GM23338 (cell line): ENCODE results near the gene FRMD4A. TPM values are rescaled to one million over a fixed set of nuclear protein-coding genes. Genes with fewer than 3 reads are reported as not detected.

Experiments
- ATAC-seq: fragments of 200-7000 bp; cut with Tn5 transposase; 3 replicates; pipeline ENCODE4 v1.9.1; 2020
- DNase-seq: peaks from one replicate; pipeline ENCODE4 v3.0.0-alpha.2; 2015; ENCODE audit warnings: low spot score
- H2AFZ ChIP-seq: fragments of 200-600 bp; sonication (generic); 2 replicates; pipeline ENCODE4 v1.8.0; 2016; ENCODE audit warnings: antibody characterized with exemption, mild to moderate bottlenecking, moderate library complexity
- H3F3A ChIP-seq: fragments of 200-600 bp; sonication (generic); replicated peaks from 2 replicates; pipeline ENCODE4 v1.8.0; 2017; ENCODE audit warnings: antibody characterized with exemption, mixed run types, low read depth
- H3K27ac ChIP-seq: fragments of 200-600 bp; sonication (generic); 2 replicates; pipeline ENCODE4 v1.6.1; 2016; ENCODE audit warnings: low read depth
- H3K27me3 ChIP-seq: fragments of 200-600 bp; sonication (generic); 2 replicates; pipeline ENCODE4 v1.8.0; 2016; ENCODE audit warnings: mild to moderate bottlenecking, mixed run types, moderate library complexity; ENCODE audit not compliant: insufficient read depth
- H3K36me3 ChIP-seq: fragments of 200-600 bp; sonication (generic); 2 replicates; pipeline ENCODE4 v1.8.0; 2016; ENCODE audit warnings: mild to moderate bottlenecking; ENCODE audit not compliant: insufficient read depth
- H3K4me1 ChIP-seq: fragments of 200-600 bp; sonication (generic); 2 replicates; pipeline ENCODE4 v1.8.0; 2016; ENCODE audit warnings: mild to moderate bottlenecking, moderate library complexity; ENCODE audit not compliant: insufficient read depth
- H3K4me2 ChIP-seq: fragments of 200-600 bp; sonication (generic); 2 replicates; pipeline ENCODE4 v1.7.1; 2017; ENCODE audit warnings: mixed run types
- H3K4me3 ChIP-seq: fragments of 200-600 bp; sonication (generic); 2 replicates; pipeline ENCODE4 v1.6.1; 2016; ENCODE audit warnings: mixed run types
- H3K79me2 ChIP-seq: fragments of 200-600 bp; sonication (generic); replicated peaks from 2 replicates; pipeline ENCODE4 v1.8.0; 2017; ENCODE audit warnings: mild to moderate bottlenecking; ENCODE audit not compliant: insufficient read depth
- H3K9me2 ChIP-seq: fragments of 200-600 bp; sonication (generic); 2 replicates; pipeline ENCODE4 v1.8.0; 2017; ENCODE audit not compliant: insufficient read depth
- H4K20me1 ChIP-seq: fragments of 200-600 bp; sonication (generic); replicated peaks from 2 replicates; pipeline ENCODE4 v1.8.0; 2017; ENCODE audit warnings: mild to moderate bottlenecking; ENCODE audit not compliant: insufficient read depth
- H3K27ac Mint-ChIP-seq: 2 replicates; pipeline ENCODE4 v1.8.0; 2020; ENCODE audit warnings: inconsistent platforms, mild to moderate bottlenecking, moderate library complexity, mixed read lengths
- H3K27me3 Mint-ChIP-seq: 3 replicates; pipeline ENCODE4 v1.8.0; 2022; ENCODE audit warnings: low read depth, mild to moderate bottlenecking, moderate library complexity, mixed read lengths, inconsistent platforms; ENCODE audit not compliant: insufficient read depth, poor library complexity
- H3K36me3 Mint-ChIP-seq: 3 replicates; pipeline ENCODE4 v1.8.0; 2021; ENCODE audit warnings: low read depth, mild to moderate bottlenecking, inconsistent platforms, moderate library complexity, mixed read lengths
- H3K4me1 Mint-ChIP-seq: 3 replicates; pipeline ENCODE4 v1.8.0; 2020; ENCODE audit warnings: mild to moderate bottlenecking, inconsistent platforms, mixed read lengths
- H3K4me3 Mint-ChIP-seq: 3 replicates; pipeline ENCODE4 v1.8.0; 2021; ENCODE audit warnings: moderate library complexity, mild to moderate bottlenecking, inconsistent platforms, mixed read lengths
- H3K9me3 Mint-ChIP-seq: 3 replicates; pipeline ENCODE4 v1.8.0; 2020; ENCODE audit warnings: moderate library complexity, mild to moderate bottlenecking, inconsistent platforms, mixed read lengths
- CREB1 ChIP-seq: fragments of 250-450 bp; sonication (Bioruptor Pico); IDR thresholded peaks from 2 replicates; pipeline ENCODE4 v1.5.0; 2020; ENCODE audit warnings: low read depth, mild to moderate bottlenecking, moderate library complexity
- ETS1 ChIP-seq: IDR thresholded peaks from 2 replicates; pipeline ENCODE4 v1.6.1; 2016; ENCODE audit warnings: antibody characterized with exemption
- EZH2 ChIP-seq: fragments of 200-600 bp; sonication (generic); IDR thresholded peaks from one replicate; pipeline ENCODE4 v1.8.0; 2017; ENCODE audit warnings: antibody characterized with exemption, mild to moderate bottlenecking, low read depth; ENCODE audit not compliant: unreplicated experiment
- EZH2phosphoT487 ChIP-seq: fragments of 200-600 bp; sonication (generic); IDR thresholded peaks from one replicate; pipeline ENCODE4 v1.8.1; 2018; ENCODE audit warnings: antibody characterized with exemption; ENCODE audit not compliant: unreplicated experiment
- JUNB ChIP-seq: IDR thresholded peaks from one replicate; pipeline ENCODE4 v1.6.1; 2016; ENCODE audit warnings: antibody characterized with exemption; ENCODE audit not compliant: unreplicated experiment
- NANOG ChIP-seq: IDR thresholded peaks from 2 replicates; pipeline ENCODE4 v1.6.1; 2016; ENCODE audit warnings: antibody characterized with exemption, borderline replicate concordance
- POLR2AphosphoS5 ChIP-seq: IDR thresholded peaks from 2 replicates; pipeline ENCODE4 v1.6.1; 2016; ENCODE audit warnings: antibody characterized with exemption, low read depth
- REST ChIP-seq: IDR thresholded peaks from one replicate; pipeline ENCODE4 v1.6.1; 2018; ENCODE audit warnings: antibody characterized with exemption; ENCODE audit not compliant: unreplicated experiment
- ZNF331 ChIP-seq: fragments of 250-450 bp; sonication (Bioruptor Pico); IDR thresholded peaks from 2 replicates; pipeline ENCODE4 v1.5.0; 2020; ENCODE audit warnings: low read depth, mild to moderate bottlenecking, moderate library complexity
- ZNF462 ChIP-seq: fragments of 250-450 bp; sonication (Bioruptor Pico); IDR thresholded peaks from 2 replicates; pipeline ENCODE4 v1.5.0; 2020; ENCODE audit warnings: mild to moderate bottlenecking, moderate library complexity
- polyA plus RNA-seq: library from polyadenylated mRNA; unstranded; fragments of >200 nt; fragmentation: Nextera tagmentation; extraction: Ambion mirVana; gene quantifications from 2 replicates; pipeline ENCODE4 v1.2.1, GENCODE V29; 2016
- total RNA-seq: library from RNA; depleted of rRNA; stranded (reverse); fragments of >200 nt; shearing (Covaris generic); gene quantifications from 2 replicates; pipeline ENCODE4 v1.2.3, GENCODE V29; 2014
- TF ChIP-seq, protein P1 (sequence below), 2 experiments: fragments of 200-600 bp in 1 of 2; sonication (generic) in 1 of 2; conservative IDR thresholded peaks; 2 replicates each; pipeline versions ENCODE4 v1.5.1 to v1.6.1; 2016 to 2017; ENCODE audit warnings: antibody characterized with exemption in 2 of 2, low read depth in 2 of 2, mild to moderate bottlenecking in 2 of 2, moderate library complexity in 1 of 2

The FRMD4A gene
- total and polyA plus RNA-seq, 2 experiments from 2014 or later: 14.0 to 20.1 TPM

GRCh38 chr10:13797164-13797563 is 533.6 kb downstream of the FRMD4A start:
- H3K36me3 Mint-ChIP-seq: peaks cover 2% of the 10 kb centered on the region; the same call in 2 of the 3 replicates
- no peak overlapping the region for H2AFZ ChIP-seq
- no peak overlapping the region for H3K4me3 Mint-ChIP-seq
- no peak overlapping the region for H3K27ac ChIP-seq
- no peak overlapping the region for H3K27ac Mint-ChIP-seq
- H3K9me3 Mint-ChIP-seq: no peaks in the 10 kb centered on the region
- ATAC-seq (no peak), DNase-seq (no peak)
- no peaks in the 10 kb centered on the region for H3F3A ChIP-seq
- peaks cover 10% of the 10 kb centered on the region for H3K4me1 Mint-ChIP-seq
- peaks cover 2% of the 10 kb centered on the region for H3K27me3 Mint-ChIP-seq
- no peaks in the 10 kb centered on the region for H3K79me2 ChIP-seq
- TF ChIP-seq ZNF331: no peak
- TF ChIP-seq EZH2phosphoT487: no peak
- no peak for TF ChIP-seq NANOG
- TF ChIP-seq ZNF462 (CRISPR knock-in tag): no peak
- no peak for TF ChIP-seq JUNB
- TF ChIP-seq EZH2: no peak
- TF ChIP-seq ETS1: no peak
- TF ChIP-seq CREB1 (CRISPR knock-in tag): no peak
- TF ChIP-seq, protein P1, sequence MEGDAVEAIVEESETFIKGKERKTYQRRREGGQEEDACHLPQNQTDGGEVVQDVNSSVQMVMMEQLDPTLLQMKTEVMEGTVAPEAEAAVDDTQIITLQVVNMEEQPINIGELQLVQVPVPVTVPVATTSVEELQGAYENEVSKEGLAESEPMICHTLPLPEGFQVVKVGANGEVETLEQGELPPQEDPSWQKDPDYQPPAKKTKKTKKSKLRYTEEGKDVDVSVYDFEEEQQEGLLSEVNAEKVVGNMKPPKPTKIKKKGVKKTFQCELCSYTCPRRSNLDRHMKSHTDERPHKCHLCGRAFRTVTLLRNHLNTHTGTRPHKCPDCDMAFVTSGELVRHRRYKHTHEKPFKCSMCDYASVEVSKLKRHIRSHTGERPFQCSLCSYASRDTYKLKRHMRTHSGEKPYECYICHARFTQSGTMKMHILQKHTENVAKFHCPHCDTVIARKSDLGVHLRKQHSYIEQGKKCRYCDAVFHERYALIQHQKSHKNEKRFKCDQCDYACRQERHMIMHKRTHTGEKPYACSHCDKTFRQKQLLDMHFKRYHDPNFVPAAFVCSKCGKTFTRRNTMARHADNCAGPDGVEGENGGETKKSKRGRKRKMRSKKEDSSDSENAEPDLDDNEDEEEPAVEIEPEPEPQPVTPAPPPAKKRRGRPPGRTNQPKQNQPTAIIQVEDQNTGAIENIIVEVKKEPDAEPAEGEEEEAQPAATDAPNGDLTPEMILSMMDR (conservative IDR thresholded peaks at IDR 0.05; ENCODE audit: low read depth in 2 of 2): no peak
- TF ChIP-seq REST: no peak
- no peak for TF ChIP-seq POLR2AphosphoS5
- H3K9me2 ChIP-seq: 0 out of 2 replicates have a peak, but pooled peaks cover 6% of the 10 kb centered on the region
- no peaks in the 10 kb centered on the region; the same call in 1 of the 2 replicates for H3K36me3 ChIP-seq
- peaks cover 4% of the 10 kb centered on the region; the same call in 1 of the 2 replicates for H3K4me1 ChIP-seq
- H3K4me3 ChIP-seq: no peak overlapping the region
- H3K4me2 ChIP-seq: no peak overlapping the region
- no peaks in the 10 kb centered on the region for H4K20me1 ChIP-seq
- H3K27me3 ChIP-seq: no peaks in the 10 kb centered on the region
